GM21723 (cell line): ENCODE results near the gene AK5.

Experiments used
- ATAC-seq: cut with Tn5 transposase; IDR thresholded peaks from one replicate; pipeline ENCODE4 v1.9.1; 2021; ENCODE audit warnings: mild to moderate bottlenecking, moderate library complexity; ENCODE audit not compliant: unreplicated experiment

The AK5 gene

GRCh38 chr1:77281491-77282186, at the start of gene AK5:
Gene AK5, plus strand, starts transcription at chr1:77282019. Its CDS starts 295 bp downstream, at chr1:77282314.
- ATAC-seq = peak; percentile 68

GRCh38 chr1:77232829-77233228, 49.0 kb upstream of the AK5 start:
- no peak for ATAC-seq

GRCh38 chr1:77234096-77234495, 47.7 kb upstream of the AK5 start:
- ATAC-seq = no peak

- no peak for ATAC-seq
Measured at GRCh38 chr1:77234943-77235342, 46.9 kb upstream of the AK5 start.

GRCh38 chr1:77238462-77238861, 43.4 kb upstream of the AK5 start:
- no peak for ATAC-seq

GRCh38 chr1:77239311-77239710, 42.5 kb upstream of the AK5 start:
- ATAC-seq = no peak

- no peak for ATAC-seq
Measured at GRCh38 chr1:77245830-77246229, 36.0 kb upstream of the AK5 start.

GRCh38 chr1:77250126-77250525, 31.7 kb upstream of the AK5 start:
- no peak for ATAC-seq

GRCh38 chr1:77253211-77253610, 28.6 kb upstream of the AK5 start:
- no peak for ATAC-seq

GRCh38 chr1:77263708-77264107, 18.1 kb upstream of the AK5 start:
- ATAC-seq = no peak

- ATAC-seq = no peak
Measured at GRCh38 chr1:77265180-77265579, 16.6 kb upstream of the AK5 start.

GRCh38 chr1:77267035-77267434, 14.8 kb upstream of the AK5 start:
- no peak for ATAC-seq

GRCh38 chr1:77271852-77272580, 9.8 kb upstream of the AK5 start:
- no peak for ATAC-seq

GRCh38 chr1:77273891-77274290, 7.9 kb upstream of the AK5 start:
- ATAC-seq = no peak

- no peak for ATAC-seq
Measured at GRCh38 chr1:77275194-77275593, 6.6 kb upstream of the AK5 start.

GRCh38 chr1:77276941-77277340, 4.9 kb upstream of the AK5 start:
- ATAC-seq = no peak

GRCh38 chr1:77279929-77280328, 1.9 kb upstream of the AK5 start:
- no peak for ATAC-seq

GRCh38 chr1:77280962-77281361, 857 bp upstream of the AK5 start:
- ATAC-seq = no peak

- ATAC-seq = peak; percentile 41
Measured at GRCh38 chr1:77282187-77282865, 507 bp downstream of the AK5 start.

GRCh38 chr1:77282866-77283539, 1.2 kb downstream of the AK5 start:
- no peak for ATAC-seq

GRCh38 chr1:77283701-77284425, 2.0 kb downstream of the AK5 start:
- no peak for ATAC-seq
